GM23338 (cell line): Measurements from ENCODE around the gene PDCD7. TPM values are rescaled to one million over a fixed set of nuclear protein-coding genes. Genes with fewer than 3 reads are reported as not detected.

Source experiments
- ATAC-seq: fragments of 200-7000 bp; cut with Tn5 transposase; 3 replicates; pipeline ENCODE4 v1.9.1; 2020
- DNase-seq: peaks from one replicate; pipeline ENCODE4 v3.0.0-alpha.2; 2015; ENCODE audit warnings: low spot score
- H2AFZ ChIP-seq: fragments of 200-600 bp; sonication (generic); 2 replicates; pipeline ENCODE4 v1.8.0; 2016; ENCODE audit warnings: antibody characterized with exemption, mild to moderate bottlenecking, moderate library complexity
- H3F3A ChIP-seq: fragments of 200-600 bp; sonication (generic); replicated peaks from 2 replicates; pipeline ENCODE4 v1.8.0; 2017; ENCODE audit warnings: antibody characterized with exemption, mixed run types, low read depth
- H3K27ac ChIP-seq: fragments of 200-600 bp; sonication (generic); 2 replicates; pipeline ENCODE4 v1.6.1; 2016; ENCODE audit warnings: low read depth
- H3K27me3 ChIP-seq: fragments of 200-600 bp; sonication (generic); 2 replicates; pipeline ENCODE4 v1.8.0; 2016; ENCODE audit warnings: mild to moderate bottlenecking, mixed run types, moderate library complexity; ENCODE audit not compliant: insufficient read depth
- H3K36me3 ChIP-seq: fragments of 200-600 bp; sonication (generic); 2 replicates; pipeline ENCODE4 v1.8.0; 2016; ENCODE audit warnings: mild to moderate bottlenecking; ENCODE audit not compliant: insufficient read depth
- H3K4me1 ChIP-seq: fragments of 200-600 bp; sonication (generic); 2 replicates; pipeline ENCODE4 v1.8.0; 2016; ENCODE audit warnings: mild to moderate bottlenecking, moderate library complexity; ENCODE audit not compliant: insufficient read depth
- H3K4me2 ChIP-seq: fragments of 200-600 bp; sonication (generic); 2 replicates; pipeline ENCODE4 v1.7.1; 2017; ENCODE audit warnings: mixed run types
- H3K4me3 ChIP-seq: fragments of 200-600 bp; sonication (generic); 2 replicates; pipeline ENCODE4 v1.6.1; 2016; ENCODE audit warnings: mixed run types
- H3K79me2 ChIP-seq: fragments of 200-600 bp; sonication (generic); replicated peaks from 2 replicates; pipeline ENCODE4 v1.8.0; 2017; ENCODE audit warnings: mild to moderate bottlenecking; ENCODE audit not compliant: insufficient read depth
- H3K9me2 ChIP-seq: fragments of 200-600 bp; sonication (generic); 2 replicates; pipeline ENCODE4 v1.8.0; 2017; ENCODE audit not compliant: insufficient read depth
- H4K20me1 ChIP-seq: fragments of 200-600 bp; sonication (generic); replicated peaks from 2 replicates; pipeline ENCODE4 v1.8.0; 2017; ENCODE audit warnings: mild to moderate bottlenecking; ENCODE audit not compliant: insufficient read depth
- H3K27ac Mint-ChIP-seq: 2 replicates; pipeline ENCODE4 v1.8.0; 2020; ENCODE audit warnings: inconsistent platforms, mild to moderate bottlenecking, moderate library complexity, mixed read lengths
- H3K27me3 Mint-ChIP-seq: 3 replicates; pipeline ENCODE4 v1.8.0; 2022; ENCODE audit warnings: low read depth, mild to moderate bottlenecking, moderate library complexity, mixed read lengths, inconsistent platforms; ENCODE audit not compliant: insufficient read depth, poor library complexity
- H3K36me3 Mint-ChIP-seq: 3 replicates; pipeline ENCODE4 v1.8.0; 2021; ENCODE audit warnings: low read depth, mild to moderate bottlenecking, inconsistent platforms, moderate library complexity, mixed read lengths
- H3K4me1 Mint-ChIP-seq: 3 replicates; pipeline ENCODE4 v1.8.0; 2020; ENCODE audit warnings: mild to moderate bottlenecking, inconsistent platforms, mixed read lengths
- H3K4me3 Mint-ChIP-seq: 3 replicates; pipeline ENCODE4 v1.8.0; 2021; ENCODE audit warnings: moderate library complexity, mild to moderate bottlenecking, inconsistent platforms, mixed read lengths
- H3K9me3 Mint-ChIP-seq: 3 replicates; pipeline ENCODE4 v1.8.0; 2020; ENCODE audit warnings: moderate library complexity, mild to moderate bottlenecking, inconsistent platforms, mixed read lengths
- CREB1 ChIP-seq: fragments of 250-450 bp; sonication (Bioruptor Pico); IDR thresholded peaks from 2 replicates; pipeline ENCODE4 v1.5.0; 2020; ENCODE audit warnings: low read depth, mild to moderate bottlenecking, moderate library complexity
- CTCF ChIP-seq, 2 experiments: fragments of 200-600 bp in 1 of 2; sonication (generic) in 1 of 2; conservative IDR thresholded peaks; 2 replicates each; pipeline versions ENCODE4 v1.5.1 to v1.6.1; 2016 to 2017; ENCODE audit warnings: antibody characterized with exemption in 2 of 2, low read depth in 2 of 2, mild to moderate bottlenecking in 2 of 2, moderate library complexity in 1 of 2
- EZH2 ChIP-seq: fragments of 200-600 bp; sonication (generic); IDR thresholded peaks from one replicate; pipeline ENCODE4 v1.8.0; 2017; ENCODE audit warnings: antibody characterized with exemption, mild to moderate bottlenecking, low read depth; ENCODE audit not compliant: unreplicated experiment
- EZH2phosphoT487 ChIP-seq: fragments of 200-600 bp; sonication (generic); IDR thresholded peaks from one replicate; pipeline ENCODE4 v1.8.1; 2018; ENCODE audit warnings: antibody characterized with exemption; ENCODE audit not compliant: unreplicated experiment
- JUNB ChIP-seq: IDR thresholded peaks from one replicate; pipeline ENCODE4 v1.6.1; 2016; ENCODE audit warnings: antibody characterized with exemption; ENCODE audit not compliant: unreplicated experiment
- NANOG ChIP-seq: IDR thresholded peaks from 2 replicates; pipeline ENCODE4 v1.6.1; 2016; ENCODE audit warnings: antibody characterized with exemption, borderline replicate concordance
- STAT1 ChIP-seq: IDR thresholded peaks from one replicate; pipeline ENCODE4 v1.6.1; 2016; ENCODE audit warnings: antibody characterized with exemption; ENCODE audit not compliant: unreplicated experiment
- ZNF114 ChIP-seq: fragments of 250-450 bp; sonication (Bioruptor Pico); IDR thresholded peaks from 2 replicates; pipeline ENCODE4 v1.5.0; 2020; ENCODE audit warnings: mild to moderate bottlenecking, moderate library complexity
- ZNF331 ChIP-seq: fragments of 250-450 bp; sonication (Bioruptor Pico); IDR thresholded peaks from 2 replicates; pipeline ENCODE4 v1.5.0; 2020; ENCODE audit warnings: low read depth, mild to moderate bottlenecking, moderate library complexity
- polyA plus RNA-seq: library from polyadenylated mRNA; unstranded; fragments of >200 nt; fragmentation: Nextera tagmentation; extraction: Ambion mirVana; gene quantifications from 2 replicates; pipeline ENCODE4 v1.2.1, GENCODE V29; 2016
- total RNA-seq: library from RNA; depleted of rRNA; stranded (reverse); fragments of >200 nt; shearing (Covaris generic); gene quantifications from 2 replicates; pipeline ENCODE4 v1.2.3, GENCODE V29; 2014
- TF ChIP-seq, protein P1 (sequence below): IDR thresholded peaks from 2 replicates; pipeline ENCODE4 v1.6.1; 2016; ENCODE audit warnings: antibody characterized with exemption
- TF ChIP-seq, protein P2 (sequence below): IDR thresholded peaks from one replicate; pipeline ENCODE4 v1.6.1; 2018; ENCODE audit warnings: antibody characterized with exemption; ENCODE audit not compliant: unreplicated experiment

PDCD7 gene
- total and polyA plus RNA-seq, 2 experiments from 2014 or later, result 16.8 to 21.2 TPM

DNA sequence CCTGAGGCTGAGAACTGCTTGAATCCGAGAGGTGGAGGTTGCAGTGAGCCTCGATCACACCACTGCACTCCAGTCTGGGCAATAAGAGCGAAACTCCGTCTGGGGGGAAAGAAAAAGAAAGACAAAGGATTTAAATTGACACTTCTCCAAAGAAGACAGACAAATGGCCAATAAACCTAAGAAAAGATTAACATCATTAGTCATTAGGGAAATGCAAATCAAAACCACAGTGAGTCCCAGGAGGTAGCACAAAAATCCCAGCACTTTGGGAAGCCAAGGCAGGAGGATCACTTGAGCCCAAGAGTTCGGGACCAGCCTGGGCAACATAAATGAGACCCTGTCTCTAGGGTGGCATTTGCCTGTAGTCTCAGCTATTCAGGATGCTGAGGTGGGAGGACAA, 38.9 kb upstream of the PDCD7 start:
- Mint-ChIP-seq H3K27me3 (no peaks in the 10 kb centered on the region), H3K9me3 (no peaks in the 10 kb centered on the region), H3K27ac (no peak overlapping the region; the same call in 1 of the 2 replicates), H3K36me3 (peaks cover 36% of the 10 kb centered on the region), H3K4me3 (no peak overlapping the region), H3K4me1 (no peaks in the 10 kb centered on the region)
- Histone ChIP-seq H4K20me1 (peaks cover 12% of the 10 kb centered on the region), H3K79me2 (peaks cover 5% of the 10 kb centered on the region; the same call in 1 of the 2 replicates), H3K27ac (no peak overlapping the region), H3K4me3 (no peak overlapping the region), H2AFZ (no peak overlapping the region), H3F3A (0 out of 2 replicates have a peak, but pooled peaks cover 3% of the 10 kb centered on the region), H3K36me3 (peaks cover 28% of the 10 kb centered on the region), H3K4me2 (no peak overlapping the region), H3K27me3 (no peaks in the 10 kb centered on the region), H3K9me2 (no peaks in the 10 kb centered on the region), H3K4me1 (no peaks in the 10 kb centered on the region)
- DNase-seq, result no peak
- ATAC-seq, result no peak
- TF ChIP-seq STAT1 (no peak), NANOG (no peak), CREB1 (CRISPR knock-in tag) (no peak), CTCF (conservative IDR thresholded peaks at IDR 0.05; ENCODE audit: low read depth in 2 of 2) (no peak)
- TF ChIP-seq, protein P1, sequence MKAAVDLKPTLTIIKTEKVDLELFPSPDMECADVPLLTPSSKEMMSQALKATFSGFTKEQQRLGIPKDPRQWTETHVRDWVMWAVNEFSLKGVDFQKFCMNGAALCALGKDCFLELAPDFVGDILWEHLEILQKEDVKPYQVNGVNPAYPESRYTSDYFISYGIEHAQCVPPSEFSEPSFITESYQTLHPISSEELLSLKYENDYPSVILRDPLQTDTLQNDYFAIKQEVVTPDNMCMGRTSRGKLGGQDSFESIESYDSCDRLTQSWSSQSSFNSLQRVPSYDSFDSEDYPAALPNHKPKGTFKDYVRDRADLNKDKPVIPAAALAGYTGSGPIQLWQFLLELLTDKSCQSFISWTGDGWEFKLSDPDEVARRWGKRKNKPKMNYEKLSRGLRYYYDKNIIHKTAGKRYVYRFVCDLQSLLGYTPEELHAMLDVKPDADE, result no peak

GRCh38 chr15:65171428-65171827, 37.8 kb upstream of the PDCD7 start:
- Mint-ChIP-seq H3K4me1 (no peaks in the 10 kb centered on the region), H3K27ac (no peak overlapping the region), H3K27me3 (no peaks in the 10 kb centered on the region), H3K4me3 (no peak overlapping the region), H3K9me3 (no peaks in the 10 kb centered on the region), H3K36me3 (peaks cover 32% of the 10 kb centered on the region)
- Histone ChIP-seq H2AFZ (no peak overlapping the region), H3K9me2 (no peaks in the 10 kb centered on the region), H3K36me3 (peaks cover 27% of the 10 kb centered on the region), H3K4me2 (no peak overlapping the region), H3K4me3 (no peak overlapping the region), H4K20me1 (peaks cover 12% of the 10 kb centered on the region), H3K79me2 (peaks cover 5% of the 10 kb centered on the region; the same call in 1 of the 2 replicates), H3K27me3 (no peaks in the 10 kb centered on the region), H3K4me1 (no peaks in the 10 kb centered on the region), H3F3A (0 out of 2 replicates have a peak, but pooled peaks cover 3% of the 10 kb centered on the region), H3K27ac (no peak overlapping the region)
- DNase-seq (no peak), ATAC-seq (no peak)
- no peak for TF ChIP-seq CTCF (conservative IDR thresholded peaks at IDR 0.05; ENCODE audit: low read depth in 2 of 2)
- TF ChIP-seq EZH2, result no peak
- no peak for TF ChIP-seq NANOG
- no peak for TF ChIP-seq EZH2phosphoT487
- TF ChIP-seq JUNB, result no peak
- TF ChIP-seq, protein P2, sequence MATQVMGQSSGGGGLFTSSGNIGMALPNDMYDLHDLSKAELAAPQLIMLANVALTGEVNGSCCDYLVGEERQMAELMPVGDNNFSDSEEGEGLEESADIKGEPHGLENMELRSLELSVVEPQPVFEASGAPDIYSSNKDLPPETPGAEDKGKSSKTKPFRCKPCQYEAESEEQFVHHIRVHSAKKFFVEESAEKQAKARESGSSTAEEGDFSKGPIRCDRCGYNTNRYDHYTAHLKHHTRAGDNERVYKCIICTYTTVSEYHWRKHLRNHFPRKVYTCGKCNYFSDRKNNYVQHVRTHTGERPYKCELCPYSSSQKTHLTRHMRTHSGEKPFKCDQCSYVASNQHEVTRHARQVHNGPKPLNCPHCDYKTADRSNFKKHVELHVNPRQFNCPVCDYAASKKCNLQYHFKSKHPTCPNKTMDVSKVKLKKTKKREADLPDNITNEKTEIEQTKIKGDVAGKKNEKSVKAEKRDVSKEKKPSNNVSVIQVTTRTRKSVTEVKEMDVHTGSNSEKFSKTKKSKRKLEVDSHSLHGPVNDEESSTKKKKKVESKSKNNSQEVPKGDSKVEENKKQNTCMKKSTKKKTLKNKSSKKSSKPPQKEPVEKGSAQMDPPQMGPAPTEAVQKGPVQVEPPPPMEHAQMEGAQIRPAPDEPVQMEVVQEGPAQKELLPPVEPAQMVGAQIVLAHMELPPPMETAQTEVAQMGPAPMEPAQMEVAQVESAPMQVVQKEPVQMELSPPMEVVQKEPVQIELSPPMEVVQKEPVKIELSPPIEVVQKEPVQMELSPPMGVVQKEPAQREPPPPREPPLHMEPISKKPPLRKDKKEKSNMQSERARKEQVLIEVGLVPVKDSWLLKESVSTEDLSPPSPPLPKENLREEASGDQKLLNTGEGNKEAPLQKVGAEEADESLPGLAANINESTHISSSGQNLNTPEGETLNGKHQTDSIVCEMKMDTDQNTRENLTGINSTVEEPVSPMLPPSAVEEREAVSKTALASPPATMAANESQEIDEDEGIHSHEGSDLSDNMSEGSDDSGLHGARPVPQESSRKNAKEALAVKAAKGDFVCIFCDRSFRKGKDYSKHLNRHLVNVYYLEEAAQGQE, result no peak
- TF ChIP-seq, protein P1, result no peak
- TF ChIP-seq ZNF331 (CRISPR knock-in tag), result no peak
- no peak for TF ChIP-seq STAT1
- TF ChIP-seq ZNF114, result no peak
- TF ChIP-seq CREB1 (CRISPR knock-in tag), result no peak
